CD4-positive, alpha-beta T cell treated with Interleukin-21 for 1 hour (primary cell): Measurements from ENCODE around the gene TPRA1.
"Not testable (repeated sequence)": the region's sequence is repeated elsewhere in the genome, so short reads cannot be mapped to it uniquely, and the experiment has no call there.

Experiments used
- DNase-seq: peaks from one replicate; pipeline ENCODE4 v3.0.0-alpha.2; 2020

Gene TPRA1

DNA sequence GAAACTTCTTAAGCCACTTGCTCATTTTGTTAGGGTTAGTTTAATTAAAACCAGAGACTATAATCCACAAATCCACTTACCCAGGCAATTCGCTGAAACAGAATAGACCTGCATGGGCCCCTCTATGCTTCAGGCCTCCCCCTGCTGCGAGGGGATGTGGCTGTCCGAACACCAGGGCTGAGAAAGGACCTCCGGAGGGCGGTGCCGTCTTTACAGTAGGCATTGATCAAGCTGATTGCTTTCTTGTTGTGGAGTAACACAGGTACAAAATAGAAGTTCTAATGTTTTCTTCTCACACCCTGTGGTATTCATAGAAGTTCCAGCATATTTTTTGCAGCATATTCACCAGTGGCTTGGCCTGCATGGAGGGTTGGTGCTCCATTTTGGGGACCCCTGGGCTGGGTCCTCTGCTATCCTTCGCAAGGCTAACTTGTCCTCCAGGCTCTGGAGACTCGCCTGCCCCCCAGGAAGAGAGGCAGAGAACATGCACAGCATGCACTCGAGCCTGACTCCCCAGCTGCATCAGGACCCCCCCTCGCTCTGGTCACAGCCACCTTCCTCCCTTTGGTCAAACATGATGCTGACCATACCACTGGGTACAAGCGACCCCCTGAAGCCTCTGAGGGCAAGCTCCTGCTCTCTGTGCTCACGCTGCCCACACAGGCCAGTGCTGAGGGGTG is 55.3 kb downstream of the TPRA1 start:
- DNase-seq, result no peak

DNA sequence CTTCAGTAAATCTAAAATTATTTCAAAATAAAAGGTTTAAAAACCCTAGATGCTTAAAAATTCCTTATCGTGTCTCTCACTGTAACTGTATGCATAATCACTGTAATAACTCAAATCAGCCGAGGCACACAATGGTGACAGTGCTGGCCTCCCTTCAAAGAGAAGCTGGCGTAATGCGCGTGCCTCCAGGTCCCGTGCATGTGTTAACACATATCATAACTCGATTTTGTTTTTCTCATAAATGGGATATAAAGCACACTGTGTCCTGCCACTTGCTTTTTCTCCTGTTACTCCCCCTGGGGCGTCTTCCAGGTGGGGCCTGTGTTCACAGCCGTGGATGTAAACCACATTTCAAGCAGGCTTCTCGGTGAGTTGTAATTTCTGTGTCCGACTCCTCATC is 56.0 kb downstream of the TPRA1 start:
- no peak for DNase-seq

DNA sequence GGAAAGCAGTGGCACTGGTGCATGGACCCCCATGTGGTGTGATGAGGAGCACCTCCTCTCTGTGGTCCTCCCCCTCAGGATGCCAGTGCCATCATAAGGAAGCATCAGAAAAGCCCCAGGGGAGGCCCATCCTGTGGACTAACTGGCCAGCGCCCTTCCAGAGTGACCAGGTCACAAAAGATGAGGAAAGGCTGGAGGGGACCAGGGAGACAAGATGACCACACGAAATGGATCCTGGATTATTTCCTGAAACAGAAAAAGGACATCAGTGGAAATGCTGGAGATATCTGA is 56.4 kb downstream of the TPRA1 start:
- DNase-seq, result no peak

DNA sequence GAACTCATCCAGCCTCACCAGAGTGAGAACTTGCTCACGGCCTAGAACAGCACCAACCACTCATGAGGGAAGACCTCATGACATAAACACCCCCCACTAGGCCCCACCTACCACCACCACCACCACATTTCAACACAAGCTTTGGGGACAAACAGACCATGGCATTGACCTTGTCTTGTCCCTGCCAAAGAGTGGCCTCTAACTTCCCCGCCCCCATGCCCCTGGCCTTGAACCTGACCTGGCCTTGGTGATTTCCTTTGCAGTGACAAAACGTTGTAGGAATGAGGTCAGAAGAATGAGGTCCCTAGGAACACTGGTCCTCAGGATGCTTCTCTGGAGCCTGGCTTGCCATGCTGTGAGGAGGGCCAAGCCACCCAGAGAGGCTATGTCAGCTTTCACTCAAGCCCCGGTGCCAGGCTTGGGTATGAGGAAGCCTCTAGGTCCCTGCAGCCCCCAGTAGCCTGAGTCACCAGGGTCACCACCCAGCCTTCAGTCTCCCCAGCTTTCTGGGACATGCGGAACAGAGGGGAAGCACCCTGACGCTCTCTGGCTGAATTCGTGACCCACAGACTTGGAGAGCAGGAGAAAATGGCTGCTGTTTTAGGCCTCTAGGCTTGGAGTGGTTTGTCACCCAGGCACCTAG is 57.9 kb downstream of the TPRA1 start:
- no peak for DNase-seq

DNA sequence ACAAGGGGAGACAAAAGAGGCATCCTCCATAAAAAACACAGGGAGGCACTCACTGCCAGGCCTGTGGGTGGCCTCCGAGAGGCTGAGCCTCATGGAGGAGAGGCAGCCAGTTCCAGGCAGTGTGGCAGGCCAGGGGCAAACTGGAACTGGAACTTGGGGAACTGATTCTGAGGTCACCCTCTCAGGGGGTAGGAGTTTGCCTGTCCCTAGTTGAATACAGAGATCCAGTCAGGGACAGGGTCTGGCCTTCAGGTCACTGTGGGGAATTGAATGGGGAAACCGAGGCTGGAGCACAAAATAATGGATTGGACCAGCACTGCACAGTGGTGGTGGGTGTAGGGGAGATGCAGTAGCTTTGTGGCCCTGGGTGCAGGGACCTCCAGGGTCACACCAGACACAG is 58.7 kb downstream of the TPRA1 start:
- no peak for DNase-seq

DNA sequence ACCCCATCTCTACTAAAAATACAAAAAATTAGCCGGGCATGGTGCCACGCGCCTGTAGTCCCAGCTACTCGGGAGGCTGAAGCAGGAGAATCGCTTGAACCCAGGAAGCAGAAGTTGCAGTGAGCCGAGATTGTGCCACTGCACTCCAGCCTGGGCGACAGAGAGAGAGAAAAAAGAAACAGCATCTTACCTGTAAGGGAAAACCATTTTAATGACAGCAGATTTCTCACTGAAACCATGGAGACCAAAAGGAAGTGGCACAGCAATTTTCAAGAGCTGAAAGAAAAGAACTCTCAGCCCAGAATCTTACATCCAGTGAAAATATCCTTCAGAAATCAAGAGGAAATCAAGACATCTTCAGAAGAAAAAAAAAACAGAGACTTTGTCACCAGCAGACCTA is 59.7 kb downstream of the TPRA1 start:
- not testable (repeated sequence) for DNase-seq

DNA sequence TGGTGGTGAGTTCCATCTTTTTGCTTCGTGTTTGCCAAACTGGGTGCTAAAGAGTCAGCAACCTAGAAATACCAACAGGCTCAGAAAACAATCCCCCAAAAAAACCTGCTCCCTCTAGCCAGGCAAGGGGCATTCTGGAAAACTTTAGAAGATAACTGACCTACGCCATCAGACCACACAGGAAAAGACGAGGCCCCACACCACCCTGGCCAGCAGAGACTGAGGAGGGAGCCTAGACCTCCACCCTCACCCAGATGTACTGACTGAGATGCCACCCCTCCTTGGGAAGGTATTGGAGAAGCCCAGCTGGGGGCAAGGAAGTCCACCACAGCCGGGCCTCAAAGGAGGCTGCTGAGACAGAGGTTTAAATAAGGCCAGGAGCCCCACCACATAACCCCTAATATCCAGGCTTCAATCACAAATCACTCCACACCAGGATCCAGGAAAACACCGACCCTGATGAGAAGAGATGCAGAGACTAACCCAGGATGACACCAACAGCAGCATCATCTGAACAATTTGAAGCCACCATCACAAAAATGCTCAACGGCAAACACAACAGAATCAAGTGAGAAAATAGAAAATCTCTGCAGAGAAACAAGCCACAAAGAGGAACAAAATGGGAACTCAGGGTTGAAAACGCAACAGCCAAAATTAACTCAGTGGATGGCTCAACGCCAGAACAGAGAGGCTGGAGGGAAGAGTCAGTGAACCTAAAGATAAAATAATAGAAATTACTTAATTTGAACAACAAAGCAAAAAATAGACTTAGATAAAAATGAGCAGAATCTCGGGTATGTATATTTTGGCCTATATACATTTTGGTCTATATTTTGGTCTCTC is 61.0 kb downstream of the TPRA1 start:
- no peak for DNase-seq

DNA sequence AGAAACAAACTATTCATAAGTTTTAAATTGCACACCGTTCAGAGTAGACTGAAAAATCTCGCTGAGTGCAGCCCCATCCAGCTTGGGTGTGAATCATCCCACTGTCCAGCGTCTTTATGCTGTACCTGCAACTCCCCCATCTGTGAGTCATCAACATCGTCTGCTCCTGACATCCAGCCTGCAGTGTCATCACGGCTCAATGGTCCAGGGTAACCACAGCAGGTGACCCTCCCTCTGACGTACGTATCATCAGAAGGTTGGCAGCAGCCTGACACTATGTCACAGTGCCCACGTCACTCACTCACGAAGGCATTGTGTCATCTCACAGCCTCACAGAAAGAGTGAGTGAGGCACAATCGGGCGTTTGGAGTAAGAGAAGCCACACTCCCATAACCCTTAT is 65.2 kb downstream of the TPRA1 start:
- DNase-seq, result no peak

DNA sequence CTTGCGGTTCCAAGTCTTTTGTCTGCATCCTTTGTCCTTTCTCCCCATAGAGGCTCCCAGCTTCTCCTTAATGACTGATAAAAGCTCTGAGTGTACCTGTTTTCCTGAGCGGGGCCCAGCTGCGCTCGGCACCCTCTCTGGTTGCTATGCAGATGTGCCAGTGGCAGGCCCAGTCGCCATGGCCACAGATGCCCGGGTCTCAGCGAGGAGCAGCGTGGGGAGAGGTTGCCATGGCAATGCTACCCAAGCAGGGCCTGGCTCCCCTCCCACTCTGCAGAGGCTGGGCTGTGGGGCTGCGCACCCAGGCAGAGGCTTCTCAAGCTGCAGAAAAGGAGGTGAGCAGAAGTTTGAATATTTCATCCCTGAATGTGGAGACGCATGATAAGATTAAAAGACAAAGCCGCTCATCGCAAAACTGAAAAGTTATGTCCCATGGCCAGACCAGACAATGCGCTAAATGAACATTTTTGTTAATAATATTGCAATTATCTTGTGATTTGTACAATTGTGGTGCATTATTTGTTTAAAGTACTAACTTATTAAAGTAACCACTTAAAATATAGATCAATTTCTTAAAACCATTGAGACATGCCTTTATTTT is 66.1 kb downstream of the TPRA1 start:
- DNase-seq, result no peak
